ENCODE results near the gene TUFT1.
A peak's percentile ranks its signal among the peaks of the same experiment; 100 is the strongest.

TUFT1 gene

GRCh38 chr1:151565502-151566189 is 25.5 kb downstream of the TUFT1 start:
- no peak for TF ChIP-seq CTCF (IDR thresholded peaks at IDR 0.05; ENCODE audit: low read depth, low read length)

GRCh38 chr1:151568626-151569088 is 28.5 kb downstream of the TUFT1 start:
- TF ChIP-seq CTCF (IDR thresholded peaks at IDR 0.05; ENCODE audit: low read depth, low read length): no peak

More at GRCh38 chr1:151565502-151566189, 25.5 kb downstream of the TUFT1 start:
- no peak for DNase-seq (ENCODE audit: extremely low read depth, low read depth)

DNA sequence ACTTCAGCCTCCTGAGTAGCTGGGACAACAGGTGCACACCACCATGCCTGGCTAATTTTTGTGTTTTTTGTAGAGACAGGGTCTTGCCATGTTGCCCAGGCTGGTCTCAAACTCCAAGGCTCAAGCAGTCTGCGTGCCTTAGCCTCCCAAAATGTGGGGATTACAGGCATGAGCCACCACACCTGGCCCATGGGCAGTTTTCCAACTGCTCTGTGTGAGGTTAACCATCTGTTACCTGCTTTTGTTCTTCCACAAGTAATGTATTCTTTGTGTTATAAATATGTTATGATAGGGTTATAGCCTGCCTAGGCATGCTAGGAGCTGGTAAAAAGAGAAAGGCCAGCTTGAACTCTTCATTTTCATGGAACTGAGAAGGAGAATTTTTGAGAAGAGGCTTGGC is 30.7 kb downstream of the TUFT1 start:
- no peak for DNase-seq (ENCODE audit: extremely low read depth, low read depth)
- no peak for TF ChIP-seq CTCF (IDR thresholded peaks at IDR 0.05; ENCODE audit: low read depth, low read length)

More at GRCh38 chr1:151568626-151569088, 28.5 kb downstream of the TUFT1 start:
- DNase-seq (ENCODE audit: extremely low read depth, low read depth): no peak

GRCh38 chr1:151574575-151575529 is 34.7 kb downstream of the TUFT1 start:
- no peak for TF ChIP-seq CTCF (IDR thresholded peaks at IDR 0.05; ENCODE audit: low read depth, low read length)
- DNase-seq (ENCODE audit: extremely low read depth, low read depth): peak; percentile 56

- TF ChIP-seq CTCF (IDR thresholded peaks at IDR 0.05; ENCODE audit: low read depth, low read length): no peak
- no peak for DNase-seq (ENCODE audit: extremely low read depth, low read depth)
Observed at GRCh38 chr1:151577173-151577572, 37.1 kb downstream of the TUFT1 start.

DNA sequence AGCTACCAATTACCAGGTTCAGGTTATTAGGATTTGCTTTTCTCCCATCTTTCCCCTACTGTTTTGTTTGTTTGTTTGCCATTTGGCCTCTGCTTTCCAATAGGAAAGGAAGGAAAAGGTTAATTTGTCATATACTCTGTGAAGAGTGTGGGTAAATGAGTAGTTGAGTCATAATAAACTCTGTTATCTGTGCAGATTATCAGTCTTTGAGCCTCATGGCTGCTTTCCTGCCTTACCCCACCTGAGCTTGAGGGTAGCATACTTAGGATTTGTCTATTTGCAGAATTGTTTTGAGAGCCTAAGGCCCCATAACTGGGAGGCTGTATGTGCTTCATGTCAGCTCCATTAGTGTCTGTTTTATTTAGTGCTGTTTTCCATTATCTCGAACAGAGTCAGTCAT is 38.8 kb downstream of the TUFT1 start:
- DNase-seq (ENCODE audit: extremely low read depth, low read depth): no peak
- no peak for TF ChIP-seq CTCF (IDR thresholded peaks at IDR 0.05; ENCODE audit: low read depth, low read length)

Data from AG09319 (cell line).